GM12801 (cell line): ENCODE measurements around the gene BSG.

Experiments used
- TF ChIP-seq, protein P1 (sequence below): IDR thresholded peaks from one replicate; pipeline ENCODE4 v1.5.1; 2011; ENCODE audit warnings: control low read depth; ENCODE audit not compliant: insufficient read length; ENCODE audit errors: extremely low read depth

BSG gene

DNA sequence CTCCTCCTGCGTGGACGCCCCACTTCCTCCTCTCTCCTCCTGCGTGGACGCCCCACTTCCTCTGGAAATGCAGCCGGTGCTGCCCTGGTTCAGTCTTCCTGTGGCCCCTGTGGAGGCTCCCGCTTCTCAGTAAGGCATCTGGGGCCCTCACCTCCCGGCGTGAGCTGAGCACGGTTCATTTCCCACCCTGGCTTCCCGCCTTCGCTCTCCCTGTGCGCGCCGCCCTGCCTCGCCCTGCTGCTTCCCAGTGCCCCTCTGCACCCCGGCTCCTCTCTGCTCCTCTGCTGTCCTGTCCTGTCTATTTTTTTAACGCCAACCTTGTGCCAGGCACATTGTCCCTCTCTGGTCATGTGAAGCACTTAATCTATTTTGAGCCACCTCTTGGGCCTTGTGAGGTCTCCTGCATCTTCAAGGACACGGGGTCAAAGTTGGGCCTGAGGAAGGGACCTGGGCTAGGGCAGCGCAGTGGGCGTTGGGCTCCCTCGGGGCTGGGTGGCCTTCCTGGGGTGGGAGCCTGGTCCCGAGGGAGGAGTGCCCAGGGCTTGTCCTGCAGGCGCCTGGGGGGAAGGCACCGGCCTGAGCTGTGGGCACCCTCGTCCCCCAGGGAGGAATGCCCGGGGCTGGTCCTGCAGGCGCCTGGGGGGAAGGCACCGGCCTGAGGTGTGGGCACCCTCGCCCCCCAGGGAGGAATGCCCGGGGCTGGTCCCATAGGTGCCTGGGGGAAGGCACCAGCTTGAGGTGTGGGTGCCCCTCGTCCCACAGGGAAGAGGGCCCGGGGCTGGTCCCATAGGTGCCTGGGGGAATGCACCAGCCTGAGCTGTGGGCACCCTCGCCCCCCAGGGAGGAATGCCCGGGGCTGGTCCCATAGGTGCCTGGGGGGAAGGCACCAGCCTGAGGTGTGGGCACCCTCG is 30.2 kb downstream of the BSG start:
- TF ChIP-seq, protein P1, sequence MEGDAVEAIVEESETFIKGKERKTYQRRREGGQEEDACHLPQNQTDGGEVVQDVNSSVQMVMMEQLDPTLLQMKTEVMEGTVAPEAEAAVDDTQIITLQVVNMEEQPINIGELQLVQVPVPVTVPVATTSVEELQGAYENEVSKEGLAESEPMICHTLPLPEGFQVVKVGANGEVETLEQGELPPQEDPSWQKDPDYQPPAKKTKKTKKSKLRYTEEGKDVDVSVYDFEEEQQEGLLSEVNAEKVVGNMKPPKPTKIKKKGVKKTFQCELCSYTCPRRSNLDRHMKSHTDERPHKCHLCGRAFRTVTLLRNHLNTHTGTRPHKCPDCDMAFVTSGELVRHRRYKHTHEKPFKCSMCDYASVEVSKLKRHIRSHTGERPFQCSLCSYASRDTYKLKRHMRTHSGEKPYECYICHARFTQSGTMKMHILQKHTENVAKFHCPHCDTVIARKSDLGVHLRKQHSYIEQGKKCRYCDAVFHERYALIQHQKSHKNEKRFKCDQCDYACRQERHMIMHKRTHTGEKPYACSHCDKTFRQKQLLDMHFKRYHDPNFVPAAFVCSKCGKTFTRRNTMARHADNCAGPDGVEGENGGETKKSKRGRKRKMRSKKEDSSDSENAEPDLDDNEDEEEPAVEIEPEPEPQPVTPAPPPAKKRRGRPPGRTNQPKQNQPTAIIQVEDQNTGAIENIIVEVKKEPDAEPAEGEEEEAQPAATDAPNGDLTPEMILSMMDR, result no peak

GRCh38 chr19:604355-604754 is 32.0 kb downstream of the BSG start:
- TF ChIP-seq, protein P1, result no peak

GRCh38 chr19:607301-608154 is 35.1 kb downstream of the BSG start:
- TF ChIP-seq, protein P1, result no peak

GRCh38 chr19:608155-609003 is 36.0 kb downstream of the BSG start:
- TF ChIP-seq, protein P1, result no peak

DNA sequence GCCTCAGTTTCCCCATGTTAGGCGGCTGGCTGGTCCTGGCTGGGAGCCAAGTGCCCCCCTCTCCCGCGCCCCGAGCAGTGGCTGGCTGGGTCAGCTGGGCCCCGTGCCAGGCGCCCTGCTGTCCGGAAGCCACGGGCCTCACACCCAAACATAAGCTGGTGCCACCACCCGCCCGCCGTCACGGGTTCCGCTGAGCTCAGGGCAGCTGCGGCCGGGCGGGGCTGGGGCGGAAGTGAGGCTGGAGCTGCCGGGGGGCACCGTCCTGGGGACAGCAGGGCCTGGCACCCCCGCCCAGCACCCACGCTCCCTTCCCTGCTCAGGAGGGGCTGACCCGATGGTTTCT is 36.6 kb downstream of the BSG start:
- TF ChIP-seq, protein P1, result no peak

GRCh38 chr19:610071-610800 is 37.8 kb downstream of the BSG start:
- TF ChIP-seq, protein P1, result no peak
